HEK293T (cell line): Measurements from ENCODE around the gene ZNF274.

ENCODE experiments used
- ARNT ChIP-seq: fragments of 450-650 bp; IDR thresholded peaks from 2 replicates; pipeline ENCODE4 v1.6.1; 2017; ENCODE audit warnings: mild to moderate bottlenecking
- BHLHE40 ChIP-seq: fragments of 450-650 bp; IDR thresholded peaks from 2 replicates; pipeline ENCODE4 v1.6.1; 2016; ENCODE audit warnings: mild to moderate bottlenecking, moderate library complexity, borderline replicate concordance
- ELF4 ChIP-seq: fragments of 450-650 bp; IDR thresholded peaks from 2 replicates; pipeline ENCODE4 v1.6.1; 2017; ENCODE audit warnings: antibody characterized with exemption
- FOXA1 ChIP-seq: fragments of 450-650 bp; IDR thresholded peaks from 2 replicates; pipeline ENCODE4 v1.6.1; 2016; ENCODE audit warnings: mild to moderate bottlenecking
- FOXK2 ChIP-seq: fragments of 450-650 bp; IDR thresholded peaks from 2 replicates; pipeline ENCODE4 v1.6.1; 2016; ENCODE audit warnings: mild to moderate bottlenecking
- FOXM1 ChIP-seq: fragments of 450-650 bp; IDR thresholded peaks from 2 replicates; pipeline ENCODE4 v1.6.1; 2017; ENCODE audit warnings: mild to moderate bottlenecking, borderline replicate concordance
- HDGF ChIP-seq: fragments of 450-650 bp; IDR thresholded peaks from 2 replicates; pipeline ENCODE4 v1.6.1; 2017; ENCODE audit warnings: antibody characterized with exemption, borderline replicate concordance
- LEF1 ChIP-seq: fragments of 450-650 bp; IDR thresholded peaks from 2 replicates; pipeline ENCODE4 v1.6.1; 2017; ENCODE audit warnings: mild to moderate bottlenecking, borderline replicate concordance
- NFRKB ChIP-seq: fragments of 450-650 bp; IDR thresholded peaks from 2 replicates; pipeline ENCODE4 v1.6.1; 2016; ENCODE audit warnings: mild to moderate bottlenecking, moderate library complexity
- PKNOX1 ChIP-seq: fragments of 450-650 bp; IDR thresholded peaks from 2 replicates; pipeline ENCODE4 v1.6.1; 2016
- SP1 ChIP-seq: fragments of 450-650 bp; IDR thresholded peaks from 2 replicates; pipeline ENCODE4 v1.6.1; 2017
- SUZ12 ChIP-seq: fragments of 450-650 bp; IDR thresholded peaks from 2 replicates; pipeline ENCODE4 v1.6.1; 2016; ENCODE audit warnings: mild to moderate bottlenecking
- TARDBP ChIP-seq: fragments of 450-650 bp; IDR thresholded peaks from 2 replicates; pipeline ENCODE4 v1.6.1; 2016

GRCh38 chr19:58134244-58134643, 48.6 kb upstream of the ZNF274 start:
- no peak for TF ChIP-seq TARDBP
- no peak for TF ChIP-seq FOXM1
- no peak for TF ChIP-seq SUZ12
- no peak for TF ChIP-seq FOXK2
- no peak for TF ChIP-seq FOXA1
- no peak for TF ChIP-seq BHLHE40
- TF ChIP-seq SP1 = no peak
- no peak for TF ChIP-seq ARNT
- no peak for TF ChIP-seq PKNOX1
- no peak for TF ChIP-seq ELF4
- no peak for TF ChIP-seq NFRKB
- TF ChIP-seq LEF1 = no peak
- no peak for TF ChIP-seq HDGF
